HG03521 (cell line): ENCODE data around the gene TRPC1.
A peak's percentile ranks its signal among the peaks of the same experiment; 100 is the strongest.

Experiments used
- ATAC-seq: cut with Tn5 transposase; IDR thresholded peaks from one replicate; pipeline ENCODE4 v1.9.1; 2021; ENCODE audit warnings: mild to moderate bottlenecking, moderate library complexity; ENCODE audit not compliant: unreplicated experiment

Gene TRPC1

GRCh38 chr3:142828703-142829305 lies 105.0 kb downstream of the TRPC1 start:
- peak; percentile 97 for ATAC-seq

GRCh38 chr3:142837526-142837925 lies 113.7 kb downstream of the TRPC1 start:
- ATAC-seq: no peak

GRCh38 chr3:142839831-142840230 lies 116.0 kb downstream of the TRPC1 start:
- ATAC-seq: no peak

- peak; percentile 58 for ATAC-seq
Measured at GRCh38 chr3:142844339-142844977, 120.6 kb downstream of the TRPC1 start.

- no peak for ATAC-seq
Measured at GRCh38 chr3:142846779-142847577, 123.1 kb downstream of the TRPC1 start.

GRCh38 chr3:142849148-142849547 lies 125.3 kb downstream of the TRPC1 start:
- ATAC-seq: no peak

- no peak for ATAC-seq
Measured at GRCh38 chr3:142850395-142851023, 126.7 kb downstream of the TRPC1 start.

GRCh38 chr3:142852009-142852408 lies 128.2 kb downstream of the TRPC1 start:
- no peak for ATAC-seq

- ATAC-seq: no peak
Measured at GRCh38 chr3:142853270-142854168, 129.7 kb downstream of the TRPC1 start.

- no peak for ATAC-seq
Measured at GRCh38 chr3:142857056-142857455, 133.2 kb downstream of the TRPC1 start.
